Stimulated activated CD8-positive, alpha-beta memory T cell treated with anti-CD3 and anti-CD28 coated beads, Interleukin-7, amount 100 ng/mL, for 48 hours (primary cell): ENCODE results near the gene ELMO1.

Source experiments
- DNase-seq, 2 donors: peaks; one replicate each; pipeline ENCODE4 v3.0.0-alpha.2; 2020; ENCODE audit warnings: low read depth in 1 of 2; ENCODE audit errors: extremely low read depth in 1 of 2

The ELMO1 gene

DNA sequence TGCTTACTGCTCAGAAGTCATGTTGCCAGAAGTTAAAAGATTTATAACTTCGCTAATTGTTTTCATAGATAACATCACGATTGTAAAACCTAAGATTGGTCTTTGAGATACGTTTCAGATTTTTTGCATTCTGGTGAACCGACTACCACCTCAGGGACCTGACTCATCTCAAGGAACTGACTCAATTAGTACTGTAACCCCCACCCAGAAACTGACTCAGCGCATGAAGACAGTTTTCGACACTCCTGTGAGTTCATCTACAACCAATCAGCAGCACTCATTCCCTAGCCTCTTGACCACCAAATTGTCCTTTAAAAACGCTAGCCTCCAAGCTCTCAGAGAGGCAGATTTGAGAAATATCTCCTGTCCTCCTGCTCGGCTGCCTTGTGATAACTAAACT lies 72.3 kb downstream of the ELMO1 start:
- DNase-seq = no peak

DNA sequence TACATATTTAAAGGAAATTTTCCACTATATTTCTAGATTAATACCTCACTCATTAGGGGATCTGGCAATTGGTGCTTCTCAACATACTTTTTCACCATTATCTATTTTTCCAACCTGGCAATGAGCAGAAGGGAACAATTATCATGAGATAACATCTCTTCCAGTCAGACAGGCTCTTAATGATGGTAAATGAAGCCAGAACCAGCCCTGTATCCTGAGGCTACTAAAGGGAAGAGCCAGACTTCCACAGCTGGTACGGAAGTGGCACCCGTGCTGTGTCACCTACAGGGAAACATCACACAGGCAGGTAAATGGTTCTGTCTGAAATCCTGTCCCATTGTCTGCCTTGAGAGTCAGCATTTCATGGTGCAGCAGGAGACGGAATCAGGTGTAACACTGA lies 75.9 kb downstream of the ELMO1 start:
- DNase-seq = no peak

DNA sequence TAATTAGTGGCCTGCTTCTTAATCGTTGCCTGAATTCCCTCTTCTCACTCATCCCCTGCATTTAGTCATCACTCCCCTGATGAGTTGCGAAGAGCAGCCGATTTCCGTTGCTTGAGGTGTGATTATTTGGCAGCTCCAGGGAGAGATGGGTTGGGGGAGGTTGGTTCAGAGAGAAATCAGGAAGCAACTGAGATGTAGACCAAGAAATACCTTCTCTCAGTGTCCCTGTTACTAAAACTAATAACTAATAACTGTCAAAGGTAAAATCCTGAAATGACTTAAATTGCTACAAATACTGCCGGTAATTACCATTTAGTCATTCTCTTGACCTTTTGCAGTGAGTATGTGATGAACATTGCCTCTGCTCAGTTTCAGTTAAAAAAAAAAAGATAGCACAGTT lies 76.9 kb downstream of the ELMO1 start:
- DNase-seq = no peak

DNA sequence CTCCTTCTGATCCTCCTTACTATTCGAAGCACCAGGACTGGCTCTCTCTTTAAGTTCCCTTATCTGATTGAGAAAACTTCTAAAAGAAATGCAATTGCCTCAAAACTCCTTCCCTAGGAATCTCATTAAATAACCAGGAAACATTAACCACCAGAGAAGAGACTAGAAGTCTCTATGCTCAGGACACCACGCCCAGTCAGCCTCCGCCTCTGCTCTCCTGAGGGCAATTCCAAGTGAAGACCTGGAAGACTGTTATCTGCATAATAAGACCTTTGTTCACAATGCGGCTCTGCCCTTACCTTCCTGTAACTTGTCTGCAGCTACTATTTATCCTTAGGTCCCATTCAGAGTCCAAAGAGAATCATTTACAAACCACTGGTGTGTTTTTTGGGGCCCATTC lies 78.8 kb downstream of the ELMO1 start:
- no peak for DNase-seq

DNA sequence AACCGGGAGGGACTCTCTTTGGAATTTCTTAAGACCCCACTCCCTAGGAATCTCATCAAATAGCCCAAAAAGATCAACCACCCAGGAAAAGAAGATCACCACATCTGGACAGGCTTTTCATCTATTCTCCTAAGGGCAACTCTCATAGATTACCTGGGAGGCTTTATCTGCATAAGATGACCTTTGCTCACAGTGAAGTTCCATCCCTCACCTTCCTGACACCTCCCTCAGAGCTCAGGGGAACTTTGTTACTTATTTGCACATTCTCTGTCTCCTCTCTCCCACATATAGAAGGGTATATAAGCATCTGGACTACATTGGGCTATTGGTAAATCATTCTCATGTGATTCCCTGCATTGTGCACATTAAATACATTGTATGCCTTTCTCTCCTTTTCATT lies 80.1 kb downstream of the ELMO1 start:
- DNase-seq = no peak

DNA sequence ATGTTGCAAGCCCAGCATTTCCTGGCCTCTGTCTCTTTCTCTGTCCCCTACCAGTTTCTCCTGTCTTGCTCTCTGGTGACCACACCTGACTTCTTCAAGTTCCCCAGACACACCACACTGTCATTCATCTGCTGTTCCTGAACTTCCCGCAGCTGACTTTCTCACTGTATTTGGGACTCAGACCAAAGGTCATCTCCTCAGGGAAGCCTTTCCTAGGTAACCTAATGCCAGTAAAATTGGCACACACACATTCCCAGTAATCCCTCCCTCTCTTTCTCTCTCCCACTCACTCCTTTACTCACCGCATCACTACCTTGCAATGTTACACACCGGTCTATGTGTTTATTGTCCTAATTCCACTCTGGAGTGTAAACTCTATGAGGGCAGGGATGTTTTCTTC lies 81.7 kb downstream of the ELMO1 start:
- DNase-seq = no peak

DNA sequence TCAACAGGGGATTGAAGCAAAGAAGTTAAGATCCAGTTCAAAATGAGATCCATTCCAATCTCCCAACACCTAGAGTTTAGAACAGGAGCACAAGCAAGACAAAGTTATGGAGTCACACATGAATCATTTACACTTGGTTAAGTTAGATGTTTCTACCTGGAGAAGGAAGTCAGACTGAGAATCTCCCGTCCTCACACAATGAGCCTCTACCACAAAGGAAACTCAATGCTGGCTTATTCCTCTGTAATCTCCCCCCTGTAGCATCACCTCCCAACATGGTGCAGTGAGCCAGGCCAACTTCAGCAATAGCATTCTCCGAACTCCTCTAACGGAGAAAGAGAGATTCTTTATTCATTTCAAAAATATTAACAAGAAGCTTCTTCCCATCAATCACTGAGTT lies 82.2 kb downstream of the ELMO1 start:
- DNase-seq = no peak

DNA sequence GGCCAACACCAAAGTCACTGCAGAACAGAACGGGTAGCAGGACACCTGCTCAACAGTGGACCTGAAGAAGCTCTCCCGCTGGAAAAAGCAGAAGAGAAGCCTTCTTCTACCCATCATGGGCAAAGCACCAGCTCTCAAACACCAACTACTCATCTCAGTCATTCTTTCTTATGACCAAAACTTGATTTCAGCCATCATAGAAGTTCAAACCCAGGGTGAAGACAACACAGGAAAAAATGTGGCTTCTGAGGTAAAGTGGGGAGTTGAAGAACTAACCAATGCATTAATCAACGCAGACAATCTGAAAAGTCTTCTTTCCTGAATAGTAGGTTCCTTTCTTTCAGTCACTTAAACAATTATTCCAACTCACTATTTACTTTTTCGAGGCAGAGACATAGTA lies 83.3 kb downstream of the ELMO1 start:
- DNase-seq = no peak

DNA sequence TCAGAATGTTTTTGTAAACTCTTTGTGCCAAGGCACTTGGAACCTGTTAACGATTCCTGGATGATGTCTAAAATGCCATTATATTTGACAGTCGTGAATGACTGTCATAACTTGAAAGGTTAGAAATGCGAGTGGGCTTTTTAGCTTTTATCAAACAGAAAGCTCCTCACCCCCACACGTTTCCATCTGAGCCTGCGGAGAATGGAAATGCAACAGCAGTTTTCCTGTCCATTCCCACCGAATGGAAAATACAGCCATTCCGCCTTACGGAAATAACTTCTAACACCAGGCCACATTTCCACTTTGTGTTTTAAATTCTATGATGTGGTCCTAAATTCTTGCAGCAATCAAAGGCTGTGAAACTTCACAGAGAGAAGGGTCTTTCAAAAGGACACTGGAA lies 83.8 kb downstream of the ELMO1 start:
- DNase-seq = no peak

DNA sequence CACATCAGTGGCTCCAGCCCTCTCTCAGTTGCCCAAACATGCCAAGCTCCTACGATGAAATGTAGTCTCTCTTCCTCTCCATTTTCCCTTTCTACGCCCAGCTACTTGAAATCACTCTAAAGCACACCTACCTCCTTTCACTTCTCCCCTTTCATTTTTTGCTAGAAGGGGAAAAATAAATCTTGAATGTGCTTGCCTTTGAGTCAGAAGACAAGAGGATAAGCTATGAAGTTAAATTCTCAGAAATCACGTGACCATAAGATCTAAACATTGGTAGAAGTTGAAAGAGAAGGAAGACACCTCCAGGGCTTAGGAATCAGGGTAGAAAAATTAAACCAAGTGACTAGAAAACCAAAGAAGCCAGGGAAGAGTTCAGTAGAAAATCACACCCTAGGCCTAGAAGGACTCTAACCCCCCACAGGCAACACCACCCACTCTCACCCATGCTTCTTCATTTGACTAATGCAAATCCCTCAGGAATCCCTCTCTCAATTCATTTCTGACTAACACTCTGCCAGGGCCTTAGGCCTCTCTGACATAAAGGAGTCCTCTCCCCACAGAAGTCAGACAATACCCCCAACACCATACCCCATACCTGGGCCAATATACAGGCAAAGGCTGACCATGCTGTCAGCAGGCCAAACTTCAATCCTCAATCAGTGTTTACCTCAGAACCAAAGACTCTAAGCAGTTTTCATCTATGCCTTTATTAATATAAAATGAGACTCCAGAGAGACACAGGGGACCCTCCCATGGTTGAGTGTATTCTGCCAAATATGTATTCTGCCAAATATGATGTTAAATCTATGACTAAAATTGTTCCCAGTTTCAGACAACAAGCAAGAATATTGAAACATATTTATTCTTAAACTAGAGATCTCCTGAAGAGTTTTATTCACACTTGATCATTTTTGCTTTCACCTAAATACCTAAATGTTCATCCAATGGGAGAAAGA lies 84.8 kb downstream of the ELMO1 start:
- DNase-seq = no peak

DNA sequence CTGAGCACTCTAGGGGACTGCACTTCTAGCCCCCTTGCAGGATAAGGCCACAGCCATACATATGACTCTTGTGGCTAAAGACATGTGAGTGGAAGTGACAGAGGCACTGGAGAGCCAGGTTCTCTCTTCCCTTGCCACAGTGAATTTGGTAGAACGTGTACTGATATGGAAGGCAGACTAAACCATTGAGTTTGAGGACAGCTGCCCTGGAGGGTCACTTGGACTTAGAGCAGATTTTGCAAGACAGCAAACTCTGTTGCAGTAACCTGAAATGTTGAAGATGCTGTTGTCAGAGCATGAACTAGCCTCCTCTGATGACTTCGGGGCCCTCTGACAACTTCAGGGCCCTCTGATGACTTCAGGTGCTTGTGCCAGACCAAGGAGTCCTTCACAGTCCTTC lies 85.9 kb downstream of the ELMO1 start:
- DNase-seq = no peak

DNA sequence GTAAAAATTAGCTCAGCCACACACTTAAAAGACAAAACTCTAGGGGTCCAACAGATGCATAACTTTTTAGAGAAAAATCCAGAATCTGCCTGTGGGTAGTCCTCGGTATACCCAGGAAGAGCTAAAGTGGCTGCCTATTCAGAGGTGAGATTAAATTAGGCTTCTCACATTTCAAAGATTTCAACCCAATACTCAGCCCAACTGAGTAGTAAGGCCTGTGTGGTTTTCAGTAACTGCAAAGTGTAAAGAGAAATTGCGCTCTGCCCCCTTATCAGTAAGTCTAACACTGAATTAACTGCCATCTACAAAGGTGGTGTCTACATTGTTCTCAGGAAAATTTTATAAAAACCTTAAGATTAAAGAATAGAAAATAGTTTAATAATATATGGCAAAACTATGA lies 88.2 kb downstream of the ELMO1 start:
- DNase-seq = no peak

DNA sequence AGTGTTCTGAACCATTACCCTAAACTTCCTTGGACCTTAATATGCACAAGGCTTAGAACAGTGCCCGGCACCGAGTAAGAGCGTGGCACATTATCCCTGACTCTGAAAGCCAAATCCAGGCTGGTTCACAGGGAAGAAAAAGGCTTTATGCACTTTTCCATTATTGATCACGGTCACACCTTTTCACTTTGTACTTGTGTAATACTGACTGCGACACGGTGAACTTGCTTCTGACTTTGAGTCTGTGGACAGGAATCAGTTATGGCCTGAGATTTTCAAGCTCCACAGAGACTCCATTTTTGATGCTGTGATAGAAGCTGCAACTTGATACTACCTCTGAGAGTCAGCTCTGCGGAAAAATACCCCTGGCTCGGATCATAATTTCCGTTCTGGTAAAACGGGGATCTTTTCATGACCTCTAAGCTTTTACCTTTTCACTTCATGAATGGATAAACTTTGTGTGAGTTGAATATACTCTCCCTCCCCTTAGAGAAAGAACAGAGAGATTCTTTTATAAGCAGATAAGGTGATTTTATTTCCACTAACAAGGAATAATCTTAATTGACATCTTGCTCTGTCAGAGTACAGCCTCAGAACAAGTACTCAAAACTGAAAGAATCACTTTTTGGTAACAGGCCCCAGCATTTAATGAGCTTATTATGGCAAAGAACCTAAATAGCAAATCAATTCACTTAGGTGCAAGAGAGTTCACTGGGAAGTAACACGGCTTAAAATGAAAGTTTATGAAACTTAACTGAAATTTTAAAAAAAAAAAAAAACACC lies 88.8 kb downstream of the ELMO1 start:
- DNase-seq = no peak

DNA sequence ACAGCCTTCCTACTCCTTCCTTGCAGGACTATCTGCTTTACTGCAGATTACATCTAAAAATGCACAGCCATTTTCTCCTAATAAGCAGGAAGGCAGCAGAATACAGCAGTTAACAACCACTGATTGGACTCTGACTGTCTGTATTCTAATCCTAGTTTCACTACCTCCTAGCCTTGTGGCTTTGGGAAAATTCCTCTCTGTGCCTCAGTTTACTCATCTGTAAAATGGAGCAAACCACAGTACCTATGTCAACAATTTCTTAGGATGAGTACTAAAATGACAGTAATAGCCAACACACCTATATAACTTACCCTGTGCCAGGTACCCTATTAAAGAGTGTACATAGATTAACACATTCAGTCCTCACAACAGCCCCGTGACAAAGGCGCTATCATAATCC lies 89.5 kb downstream of the ELMO1 start:
- DNase-seq = no peak

DNA sequence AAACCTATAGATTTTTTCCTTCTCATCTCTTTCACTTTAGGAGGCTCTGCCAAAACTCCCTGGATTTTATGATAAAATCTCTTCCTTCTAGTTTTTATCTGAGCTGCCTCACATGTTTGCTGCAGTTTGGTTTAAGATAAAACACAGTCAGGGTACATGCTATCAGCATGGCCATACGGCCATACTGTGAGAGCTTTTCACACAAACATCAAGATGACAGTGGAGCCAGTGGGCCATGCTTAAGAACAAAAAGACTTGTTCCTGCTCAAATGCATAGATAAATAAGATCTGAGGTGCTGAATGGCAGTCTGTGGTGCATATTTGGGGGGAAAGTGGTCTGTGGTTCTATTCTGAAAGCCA lies 91.0 kb downstream of the ELMO1 start:
- DNase-seq = no peak

DNA sequence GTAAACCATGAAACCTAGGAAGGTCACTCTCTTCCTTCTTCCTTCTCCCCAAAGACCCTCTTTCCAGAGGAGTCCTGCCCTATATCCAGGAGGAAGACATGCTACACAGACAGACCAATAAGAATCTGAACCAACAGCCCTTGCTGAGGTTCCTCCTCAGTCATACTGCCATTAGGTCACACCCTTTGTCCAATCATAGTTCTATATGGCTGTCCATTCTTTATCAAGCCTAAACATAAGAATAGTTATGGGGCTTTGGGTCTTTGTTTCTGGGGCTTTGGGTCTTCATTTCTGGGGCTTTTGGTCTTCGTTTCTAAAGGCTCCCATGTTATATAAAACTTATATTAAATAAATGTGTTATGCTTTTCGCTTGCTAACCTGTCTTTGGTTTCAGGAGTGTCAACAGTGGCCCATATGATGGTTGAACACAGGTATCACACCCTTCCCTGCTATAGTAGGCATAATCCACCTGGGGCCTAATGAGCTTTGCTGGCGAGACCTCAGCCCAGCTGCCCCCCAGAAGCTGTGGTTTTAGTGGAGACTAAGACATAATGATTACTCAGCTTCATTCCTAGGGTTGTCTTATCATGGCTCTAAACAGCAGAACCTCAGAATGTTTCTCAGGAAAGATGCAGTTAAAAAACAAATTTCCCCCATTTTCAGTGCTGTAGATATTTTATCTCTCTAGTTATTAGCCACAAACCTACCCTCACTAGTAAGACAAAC lies 91.6 kb downstream of the ELMO1 start:
- DNase-seq = no peak

DNA sequence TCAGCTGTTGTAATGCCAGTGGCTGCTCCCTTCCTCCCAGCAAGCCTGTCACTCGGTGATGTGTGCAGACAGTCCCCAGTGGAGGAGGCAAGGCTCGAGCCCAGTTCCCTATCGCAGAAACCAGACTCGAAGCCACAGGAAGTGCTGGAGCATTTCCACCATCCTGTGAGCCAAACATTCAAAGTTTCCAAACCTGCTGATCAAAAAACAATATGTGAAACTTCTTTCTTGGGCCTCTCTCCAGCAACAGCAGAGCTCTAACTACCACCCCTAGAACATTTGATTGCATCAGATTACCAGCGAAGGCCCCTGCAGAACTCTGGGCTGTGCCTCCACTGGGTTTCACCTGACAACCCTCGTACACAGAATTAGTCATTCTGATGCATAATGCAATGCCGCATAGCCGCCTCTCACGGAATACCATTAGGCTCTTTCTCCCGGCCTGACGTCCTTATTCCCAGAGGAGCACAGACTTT lies 94.0 kb downstream of the ELMO1 start:
- peak in 1 of 2 donors; percentile 29 for DNase-seq

DNA sequence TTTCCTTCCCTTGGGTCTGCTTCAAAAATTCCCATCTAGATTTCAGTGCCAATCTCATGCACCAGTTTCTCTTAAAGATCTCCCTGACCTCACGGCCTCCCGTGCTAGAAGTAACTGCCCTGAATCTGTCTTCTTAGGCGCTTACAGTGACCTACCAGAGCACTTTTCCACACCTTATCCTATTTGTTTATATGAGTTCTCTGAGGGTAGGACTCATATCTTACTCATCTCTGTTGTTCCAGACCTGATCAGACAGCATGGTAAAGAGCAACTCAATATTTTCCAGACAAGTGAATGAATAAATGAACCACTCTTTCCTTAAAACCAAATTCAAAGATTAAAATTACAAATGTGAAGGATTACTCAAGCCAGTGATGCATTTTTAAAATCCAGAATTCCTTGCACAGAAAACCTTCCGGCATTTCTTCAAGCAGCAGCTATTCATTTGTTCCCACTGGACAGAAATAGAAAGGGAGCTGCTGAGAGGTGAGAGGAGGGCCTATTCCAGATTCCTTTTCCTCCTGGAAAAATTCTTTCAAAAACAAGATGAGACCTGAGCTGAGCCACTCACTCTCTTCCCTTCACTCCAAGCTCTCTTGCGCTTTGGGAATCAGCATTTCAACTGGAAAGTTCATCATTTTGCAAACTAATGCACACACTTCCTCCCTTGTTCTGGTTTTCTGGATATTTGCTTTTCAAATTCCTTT lies 94.6 kb downstream of the ELMO1 start:
- no peak for DNase-seq

DNA sequence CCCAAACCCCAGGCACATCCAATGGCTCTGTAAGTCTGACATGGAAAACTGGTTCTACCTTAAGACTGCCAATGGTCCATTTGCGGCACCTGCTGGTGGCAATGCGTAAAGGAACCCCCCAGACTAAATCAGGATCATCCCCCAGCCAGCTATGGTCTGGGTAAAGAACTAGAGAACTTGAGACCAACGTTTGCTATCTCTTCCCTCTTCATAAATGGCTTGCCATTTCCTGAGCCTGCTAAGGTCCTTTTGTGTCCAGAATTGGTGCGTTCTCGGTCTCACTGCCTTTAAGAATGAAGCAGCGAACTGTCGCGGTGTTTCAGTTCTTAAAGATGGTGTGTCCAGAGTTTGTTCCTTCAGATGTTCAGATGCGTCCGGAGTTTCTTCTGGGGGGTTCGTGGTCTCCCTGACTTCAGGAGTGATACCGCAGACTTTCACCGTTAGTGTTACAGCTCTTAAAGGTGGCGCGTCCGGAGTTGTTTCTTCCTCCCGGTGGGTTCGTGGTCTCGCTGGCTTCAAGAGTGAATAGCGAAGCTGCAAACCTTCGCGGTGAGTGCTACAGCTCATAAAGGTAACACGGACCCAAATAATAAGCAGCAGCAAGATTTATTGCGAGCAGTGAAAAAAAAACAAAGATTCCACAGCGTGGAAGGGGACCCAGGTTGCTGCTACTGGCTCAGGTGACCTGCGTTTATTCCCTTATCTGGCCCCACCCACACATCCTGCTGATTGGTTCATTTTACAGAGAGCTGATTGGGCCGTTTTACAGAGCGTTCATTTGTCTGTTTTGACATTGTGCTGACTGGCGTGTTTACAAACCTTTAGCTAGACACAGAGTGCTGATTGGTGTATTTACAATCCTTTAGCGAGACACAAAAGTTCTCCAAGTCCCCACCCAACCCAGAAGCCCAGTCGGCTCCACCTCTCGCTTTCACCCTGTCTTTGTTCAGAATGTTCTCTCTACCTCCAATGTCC lies 95.4 kb downstream of the ELMO1 start:
- DNase-seq = peak in 1 of 2 donors; percentile 59
